Measurements from ENCODE around the gene SPATS2. TPM values are rescaled to one million over a fixed set of nuclear protein-coding genes. Genes with fewer than 3 reads are reported as not detected.
A peak's percentile ranks its signal among the peaks of the same experiment; 100 is the strongest.

The SPATS2 gene
- total and polyA plus RNA-seq, 2 donors (not counting 1 experiment from before 2014, with no cell fraction given): 11.3 to 21.5 TPM

DNA sequence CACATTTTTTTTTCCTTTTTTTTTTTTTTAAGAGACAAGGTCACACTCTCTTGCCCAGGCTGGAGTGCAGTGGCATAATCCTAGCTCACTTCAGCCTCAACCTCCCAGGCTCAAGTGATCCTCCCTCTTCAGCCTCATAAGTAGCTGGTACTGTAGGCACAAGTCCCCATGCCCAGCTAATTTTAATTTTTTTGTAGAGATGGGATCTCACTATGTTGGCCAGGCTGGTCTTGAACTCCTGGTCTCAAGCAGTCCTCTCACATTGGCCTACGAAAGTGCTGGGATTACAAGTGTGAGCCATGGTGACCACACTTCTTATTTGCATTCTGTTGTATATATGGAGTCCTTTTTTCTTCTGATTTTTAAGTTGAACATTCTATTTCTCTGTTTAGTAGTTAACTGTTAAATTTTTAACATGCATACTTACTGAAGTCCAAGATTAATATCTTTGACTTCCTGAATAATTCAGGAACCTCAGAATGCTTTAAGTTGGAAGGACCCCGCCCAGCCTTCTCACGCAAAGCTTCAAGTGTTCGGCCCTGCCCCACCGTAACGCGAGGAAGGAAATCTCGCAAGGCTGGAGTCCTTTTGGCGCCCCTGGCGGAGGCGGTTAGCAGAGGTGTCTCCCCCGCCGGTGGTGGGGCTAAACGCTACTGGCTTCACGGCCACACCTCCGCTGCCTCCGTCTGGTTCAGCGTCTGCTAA is 21.6 kb downstream of the SPATS2 start:
- ChIA-PET CTCF (interaction anchor here (1.0 to 2.0 kb wide), 8 partner anchors 16 to 454 kb away, joined by 3 to 8 read pairs (median 4); partner anchors contain the start of genes BCDIN3D and SPATS2), POLR2A (interaction anchor here (0.6 to 0.7 kb wide), 3 partner anchors 22 to 190 kb away, joined by 4 to 6 read pairs (median 5); no protein-coding TSS in a partner anchor)
- peak overlapping the region; percentile 61 for H2AFZ ChIP-seq (ENCODE audit: insufficient read depth, low read depth, low read length, poor library complexity, severe bottlenecking)
- 62% methylated on average over 18 of the region's 18 CpGs for WGBS (ENCODE audit: insufficient coverage)
- intact Hi-C loops (cut with micrococcal nuclease): no loop called here
- H3K27me3 ChIP-seq (replicated peaks in 1 of 4; ENCODE audit: control extremely low read depth in 1 of 4, control insufficient read depth in 3 of 4, insufficient read depth in 4 of 4, low read length in 3 of 4): no peaks in the 10 kb centered on the region
- H3K9me3 ChIP-seq (ENCODE audit: control extremely low read depth in 1 of 3, control insufficient read depth in 2 of 3, insufficient read depth in 1 of 3, low read length in 2 of 3): peaks cover 0 to 3% (median 0%) of the 10 kb centered on the region in 3 donors
- H3K36me3 ChIP-seq (replicated peaks in 1 of 2; ENCODE audit: control extremely low read depth in 1 of 2, control insufficient read depth in 1 of 2, extremely low read depth in 1 of 2, insufficient read depth in 2 of 2, low read length in 1 of 2): peaks cover 0 to 4% of the 10 kb centered on the region in 2 experiments
- DNase-seq (peak; percentile 63), ATAC-seq (ENCODE audit: low read depth) (peak; percentile 93)
- no peaks in the 10 kb centered on the region for H3K9me3 Mint-ChIP-seq (ENCODE audit: insufficient read depth)
- H3K79me2 ChIP-seq (ENCODE audit: control insufficient read depth, insufficient read depth, low read length): peaks cover 17% of the 10 kb centered on the region
- no peak overlapping the region for H3K27ac Mint-ChIP-seq
- H3K4me1 ChIP-seq (ENCODE audit: control insufficient read depth in 2 of 2, insufficient read depth in 2 of 2, low read length in 2 of 2): no peaks in the 10 kb centered on the region
- no peaks in the 10 kb centered on the region for H4K20me1 ChIP-seq (ENCODE audit: control insufficient read depth, insufficient read depth, low read length, poor library complexity, severe bottlenecking)
- peak overlapping the region; percentile 49 for H3K4me2 ChIP-seq (replicated peaks; ENCODE audit: low read depth, low read length, poor library complexity, severe bottlenecking)
- peak overlapping the region; percentile 20 for H3K9ac ChIP-seq (ENCODE audit: low read length)
- peak overlapping the region in 2 of 5 experiments; percentile 20 to 36 for H3K4me3 ChIP-seq (ENCODE audit: control extremely low read depth in 1 of 5, extremely low read depth in 1 of 5, insufficient read depth in 1 of 5, low read depth in 2 of 5, low read length in 4 of 5)
- no peaks in the 10 kb centered on the region for H3K27me3 Mint-ChIP-seq
- no peak for TF ChIP-seq EZH2 (IDR thresholded peaks at IDR 0.05; ENCODE audit: borderline replicate concordance, insufficient read depth, low read depth, low read length, poor library complexity, severe bottlenecking)
- TF ChIP-seq, protein P1, sequence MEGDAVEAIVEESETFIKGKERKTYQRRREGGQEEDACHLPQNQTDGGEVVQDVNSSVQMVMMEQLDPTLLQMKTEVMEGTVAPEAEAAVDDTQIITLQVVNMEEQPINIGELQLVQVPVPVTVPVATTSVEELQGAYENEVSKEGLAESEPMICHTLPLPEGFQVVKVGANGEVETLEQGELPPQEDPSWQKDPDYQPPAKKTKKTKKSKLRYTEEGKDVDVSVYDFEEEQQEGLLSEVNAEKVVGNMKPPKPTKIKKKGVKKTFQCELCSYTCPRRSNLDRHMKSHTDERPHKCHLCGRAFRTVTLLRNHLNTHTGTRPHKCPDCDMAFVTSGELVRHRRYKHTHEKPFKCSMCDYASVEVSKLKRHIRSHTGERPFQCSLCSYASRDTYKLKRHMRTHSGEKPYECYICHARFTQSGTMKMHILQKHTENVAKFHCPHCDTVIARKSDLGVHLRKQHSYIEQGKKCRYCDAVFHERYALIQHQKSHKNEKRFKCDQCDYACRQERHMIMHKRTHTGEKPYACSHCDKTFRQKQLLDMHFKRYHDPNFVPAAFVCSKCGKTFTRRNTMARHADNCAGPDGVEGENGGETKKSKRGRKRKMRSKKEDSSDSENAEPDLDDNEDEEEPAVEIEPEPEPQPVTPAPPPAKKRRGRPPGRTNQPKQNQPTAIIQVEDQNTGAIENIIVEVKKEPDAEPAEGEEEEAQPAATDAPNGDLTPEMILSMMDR (IDR thresholded peaks at IDR 0.05): peak; percentile 60
- peaks cover 5% of the 10 kb centered on the region for H3K4me1 Mint-ChIP-seq
- peak overlapping the region; percentile 41 for H3K4me3 Mint-ChIP-seq
- H3K27ac ChIP-seq (ENCODE audit: low read length in 2 of 2): no peak overlapping the region

DNA sequence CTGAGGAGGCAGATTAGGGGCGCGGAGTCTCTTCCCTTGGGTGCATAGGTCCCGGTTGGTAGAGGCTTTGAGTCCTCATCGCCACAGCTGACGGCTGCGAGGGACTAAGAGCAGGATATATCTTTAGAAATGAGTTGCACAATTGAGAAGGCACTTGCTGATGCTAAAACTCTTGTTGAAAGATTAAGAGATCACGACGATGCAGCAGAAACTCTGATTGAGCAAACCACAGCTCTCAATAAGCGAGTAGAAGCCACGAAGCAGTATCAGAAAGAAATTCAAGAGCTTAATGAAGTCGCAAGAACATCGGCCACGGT is 22.1 kb downstream of the SPATS2 start:
- ChIA-PET CTCF (interaction anchor here (0.6 to 2.0 kb wide), 6 partner anchors 19 to 134 kb away, joined by 3 to 8 read pairs (median 4); partner anchors contain the start of gene SPATS2), POLR2A (no interaction called here)
- 87% methylated on average over 13 of the region's 13 CpGs for WGBS (ENCODE audit: insufficient coverage)
- ATAC-seq (ENCODE audit: low read depth) (no peak), DNase-seq (no peak)
- Histone ChIP-seq H3K79me2 (ENCODE audit: control insufficient read depth, insufficient read depth, low read length) (peaks cover 19% of the 10 kb centered on the region), H3K4me1 (ENCODE audit: control insufficient read depth in 2 of 2, insufficient read depth in 2 of 2, low read length in 2 of 2) (no peaks in the 10 kb centered on the region), H3K4me3 (ENCODE audit: control extremely low read depth in 1 of 5, extremely low read depth in 1 of 5, insufficient read depth in 1 of 5, low read depth in 2 of 5, low read length in 4 of 5) (peak overlapping the region in 2 of 5 experiments; percentile 20 to 36), H2AFZ (ENCODE audit: insufficient read depth, low read depth, low read length, poor library complexity, severe bottlenecking) (peak overlapping the region; percentile 61), H3K27ac (ENCODE audit: low read length in 2 of 2) (no peak overlapping the region), H4K20me1 (ENCODE audit: control insufficient read depth, insufficient read depth, low read length, poor library complexity, severe bottlenecking) (no peaks in the 10 kb centered on the region), H3K4me2 (replicated peaks; ENCODE audit: low read depth, low read length, poor library complexity, severe bottlenecking) (peak overlapping the region; percentile 49), H3K9me3 (ENCODE audit: control extremely low read depth in 1 of 3, control insufficient read depth in 2 of 3, insufficient read depth in 1 of 3, low read length in 2 of 3) (peaks cover 0 to 3% (median 0%) of the 10 kb centered on the region in 3 donors), H3K36me3 (replicated peaks in 1 of 2; ENCODE audit: control extremely low read depth in 1 of 2, control insufficient read depth in 1 of 2, extremely low read depth in 1 of 2, insufficient read depth in 2 of 2, low read length in 1 of 2) (peaks cover 0 to 4% of the 10 kb centered on the region in 2 experiments), H3K9ac (ENCODE audit: low read length) (peak overlapping the region; percentile 20), H3K27me3 (replicated peaks in 1 of 4; ENCODE audit: control extremely low read depth in 1 of 4, control insufficient read depth in 3 of 4, insufficient read depth in 4 of 4, low read length in 3 of 4) (no peaks in the 10 kb centered on the region)
- intact Hi-C loops (cut with micrococcal nuclease): no loop called here
- TF ChIP-seq, protein P1 (IDR thresholded peaks at IDR 0.05): peak; percentile 9
- no peak for TF ChIP-seq EZH2 (IDR thresholded peaks at IDR 0.05; ENCODE audit: borderline replicate concordance, insufficient read depth, low read depth, low read length, poor library complexity, severe bottlenecking)
- Mint-ChIP-seq H3K27me3 (no peaks in the 10 kb centered on the region), H3K4me1 (peaks cover 5% of the 10 kb centered on the region), H3K27ac (no peak overlapping the region), H3K4me3 (peak overlapping the region; percentile 41), H3K9me3 (ENCODE audit: insufficient read depth) (no peaks in the 10 kb centered on the region)
